HL-60 (cell line): ENCODE results near the gene TRIM7.

ENCODE experiments used
- GABPA ChIP-seq: IDR thresholded peaks from 2 replicates; pipeline ENCODE4 v1.6.1; 2012; ENCODE audit warnings: low read depth
- POLR2AphosphoS5 ChIP-seq: IDR thresholded peaks from 2 replicates; pipeline ENCODE4 v1.6.1; 2012; ENCODE audit warnings: low read depth

- TF ChIP-seq GABPA (no peak), POLR2AphosphoS5 (no peak; the same call in 1 of the 2 replicates)
Observed at GRCh38 chr5:181189962-181190710, 14.9 kb downstream of the TRIM7 start.
